DOHH2 (cell line): ENCODE measurements around the gene GRXCR1.

Source experiments
- H3F3A ChIP-seq: fragments of 200-600 bp; sonication (generic), shearing (Covaris generic); 2 replicates; pipeline ENCODE4 v1.6.0; 2016; ENCODE audit warnings: antibody characterized with exemption, mild to moderate bottlenecking; ENCODE audit not compliant: control insufficient read depth, insufficient read depth
- H3K27ac ChIP-seq: fragments of 200-600 bp; sonication (generic); 2 replicates; pipeline ENCODE4 v1.5.1; 2014; ENCODE audit warnings: low read depth, mild to moderate bottlenecking, low read length, moderate library complexity
- H3K27me3 ChIP-seq: fragments of 200-600 bp; sonication (generic); 2 replicates; pipeline ENCODE4 v1.6.1; 2014; ENCODE audit warnings: mild to moderate bottlenecking, low read length, mixed read lengths; ENCODE audit not compliant: control insufficient read depth
- H3K36me3 ChIP-seq: fragments of 200-600 bp; sonication (generic); 2 replicates; pipeline ENCODE4 v1.6.1; 2014; ENCODE audit warnings: mild to moderate bottlenecking, low read length, moderate library complexity, mixed read lengths; ENCODE audit not compliant: control insufficient read depth
- H3K4me1 ChIP-seq: fragments of 200-600 bp; sonication (generic); 2 replicates; pipeline ENCODE4 v1.6.1; 2014; ENCODE audit warnings: mild to moderate bottlenecking, low read length, mixed read lengths; ENCODE audit not compliant: control insufficient read depth
- H3K4me2 ChIP-seq: fragments of 200-600 bp; sonication (generic); 2 replicates; pipeline ENCODE4 v1.6.0; 2014; ENCODE audit warnings: mild to moderate bottlenecking, low read length, moderate library complexity
- H3K4me3 ChIP-seq: fragments of 200-600 bp; sonication (generic); 2 replicates; pipeline ENCODE4 v1.5.1; 2014; ENCODE audit warnings: mild to moderate bottlenecking, low read length, mixed read lengths
- H3K79me2 ChIP-seq: fragments of 200-600 bp; sonication (generic); 2 replicates; pipeline ENCODE4 v1.6.1; 2014; ENCODE audit warnings: mild to moderate bottlenecking, low read length, mixed read lengths; ENCODE audit not compliant: control insufficient read depth
- H3K9me2 ChIP-seq: fragments of 200-600 bp; sonication (generic); replicated peaks from 2 replicates; pipeline ENCODE4 v1.6.1; 2014; ENCODE audit warnings: mild to moderate bottlenecking, low read length, mixed read lengths; ENCODE audit not compliant: control insufficient read depth
- H3K9me3 ChIP-seq: fragments of 200-600 bp; sonication (generic); 2 replicates; pipeline ENCODE4 v1.6.1; 2014; ENCODE audit warnings: antibody characterized with exemption, low read length, mixed read lengths; ENCODE audit not compliant: control insufficient read depth, insufficient read depth
- H4K20me1 ChIP-seq: fragments of 200-600 bp; sonication (generic); 2 replicates; pipeline ENCODE4 v1.6.0; 2014; ENCODE audit warnings: low read depth, mild to moderate bottlenecking, antibody characterized with exemption, low read length, moderate library complexity; ENCODE audit not compliant: control insufficient read depth, insufficient read depth
- CTCF ChIP-seq: fragments of 200-600 bp; sonication (generic); IDR thresholded peaks from one replicate; pipeline ENCODE4 v1.5.1; 2014; ENCODE audit warnings: antibody characterized with exemption, mild to moderate bottlenecking, low read depth, low read length; ENCODE audit not compliant: poor library complexity, severe bottlenecking
- EZH2phosphoT487 ChIP-seq: fragments of 200-600 bp; sonication (generic); IDR thresholded peaks from 2 replicates; pipeline ENCODE4 v1.6.1; 2017; ENCODE audit warnings: borderline replicate concordance, mild to moderate bottlenecking, antibody characterized with exemption, low read length, moderate library complexity, mixed read lengths

GRXCR1 gene

GRCh38 chr4:42945874-42946273, 53.4 kb downstream of the GRXCR1 start:
- H3F3A ChIP-seq, result no peaks in the 10 kb centered on the region
- no peaks in the 10 kb centered on the region for H4K20me1 ChIP-seq
- H3K36me3 ChIP-seq, result no peaks in the 10 kb centered on the region
- TF ChIP-seq EZH2phosphoT487 (no peak), CTCF (no peak)
- no peaks in the 10 kb centered on the region for H3K27me3 ChIP-seq
- no peaks in the 10 kb centered on the region for H3K9me3 ChIP-seq
- H3K9me2 ChIP-seq, result no peaks in the 10 kb centered on the region
- no peaks in the 10 kb centered on the region for H3K4me1 ChIP-seq
- no peak overlapping the region for H3K4me2 ChIP-seq
- no peak overlapping the region for H3K4me3 ChIP-seq
- H3K27ac ChIP-seq, result no peak overlapping the region
- H3K79me2 ChIP-seq, result no peaks in the 10 kb centered on the region

- H3K4me1 ChIP-seq, result no peaks in the 10 kb centered on the region
- H3K27me3 ChIP-seq, result no peaks in the 10 kb centered on the region
- H4K20me1 ChIP-seq, result no peaks in the 10 kb centered on the region
- TF ChIP-seq EZH2phosphoT487 (no peak), CTCF (no peak)
- no peak overlapping the region for H3K4me3 ChIP-seq
- H3K36me3 ChIP-seq, result no peaks in the 10 kb centered on the region
- H3F3A ChIP-seq, result no peaks in the 10 kb centered on the region
- H3K9me2 ChIP-seq, result no peaks in the 10 kb centered on the region
- H3K4me2 ChIP-seq, result no peak overlapping the region
- H3K27ac ChIP-seq, result no peak overlapping the region
- no peaks in the 10 kb centered on the region for H3K9me3 ChIP-seq
- H3K79me2 ChIP-seq, result no peaks in the 10 kb centered on the region
These were observed 60.8 kb downstream of the GRXCR1 start for GRCh38 chr4:42953321-42953720.

- H3K27ac ChIP-seq, result no peak overlapping the region
- H3K4me3 ChIP-seq, result no peak overlapping the region
- H3F3A ChIP-seq, result no peaks in the 10 kb centered on the region
- H3K9me2 ChIP-seq, result no peaks in the 10 kb centered on the region
- no peaks in the 10 kb centered on the region for H3K36me3 ChIP-seq
- H4K20me1 ChIP-seq, result no peaks in the 10 kb centered on the region
- H3K4me1 ChIP-seq, result no peaks in the 10 kb centered on the region
- no peaks in the 10 kb centered on the region for H3K9me3 ChIP-seq
- H3K27me3 ChIP-seq, result no peaks in the 10 kb centered on the region
- TF ChIP-seq CTCF (no peak), EZH2phosphoT487 (no peak)
- H3K4me2 ChIP-seq, result no peak overlapping the region
- H3K79me2 ChIP-seq, result no peaks in the 10 kb centered on the region
These were observed 62.6 kb downstream of the GRXCR1 start for GRCh38 chr4:42954963-42955669.
